Measurements from ENCODE around the gene KYAT1.
A peak's percentile ranks its signal among the peaks of the same experiment; 100 is the strongest.
"Not testable (repeated sequence)": the region's sequence is repeated elsewhere in the genome, so short reads cannot be mapped to it uniquely, and the experiment has no call there.

Gene KYAT1

DNA sequence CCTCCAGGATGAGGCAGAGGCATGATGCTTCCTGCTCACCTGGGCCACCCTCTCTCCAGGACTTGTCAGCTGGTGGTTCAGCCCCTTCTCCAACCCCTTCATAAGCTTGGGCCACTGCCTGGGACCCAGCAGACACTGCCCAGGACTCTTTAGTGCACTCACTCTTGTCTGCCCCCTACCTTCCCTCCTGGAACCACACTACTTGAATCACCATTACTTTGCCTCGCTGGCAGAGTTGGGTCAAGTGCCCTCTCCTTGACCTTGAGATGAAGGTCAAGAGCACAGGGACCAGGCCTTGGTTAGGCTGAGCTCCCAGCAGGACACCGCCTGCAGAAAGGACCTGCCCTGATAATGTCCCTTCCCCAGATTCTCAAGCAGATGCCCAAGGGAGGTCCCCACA is 71.9 kb downstream of the KYAT1 start:
- DNase-seq = no peak

DNA sequence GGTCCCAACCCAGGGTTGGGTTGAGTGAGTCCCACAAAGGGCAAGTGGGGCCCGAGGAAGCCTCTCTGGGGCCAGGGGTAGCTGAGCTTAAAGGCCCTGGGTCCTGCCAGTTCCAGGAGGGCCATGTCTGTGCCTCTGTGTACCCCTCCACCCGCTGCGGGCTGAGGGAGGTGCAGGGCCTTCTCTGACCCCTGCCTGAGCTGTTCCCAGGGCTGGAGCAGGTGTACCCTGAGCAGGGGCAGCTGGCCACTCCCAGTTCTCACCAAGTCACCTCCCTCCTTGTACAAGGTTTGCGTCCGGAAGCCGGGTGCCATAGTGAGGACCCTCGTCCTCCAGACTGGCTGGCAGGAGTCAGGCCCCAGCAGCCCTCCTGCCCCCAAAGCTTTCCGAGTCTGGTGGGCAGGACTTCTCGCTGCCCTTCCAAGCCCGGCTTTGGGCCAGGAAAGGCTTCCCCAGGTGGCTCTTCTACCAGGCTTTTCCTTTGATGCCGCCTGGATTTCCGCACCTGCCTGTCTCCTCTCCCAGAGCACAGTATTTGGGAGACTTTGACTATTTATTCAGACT is 72.6 kb downstream of the KYAT1 start:
- DNase-seq = no peak

GRCh38 chr9:128808543-128808942 is 73.2 kb downstream of the KYAT1 start:
- no peak for DNase-seq

DNA sequence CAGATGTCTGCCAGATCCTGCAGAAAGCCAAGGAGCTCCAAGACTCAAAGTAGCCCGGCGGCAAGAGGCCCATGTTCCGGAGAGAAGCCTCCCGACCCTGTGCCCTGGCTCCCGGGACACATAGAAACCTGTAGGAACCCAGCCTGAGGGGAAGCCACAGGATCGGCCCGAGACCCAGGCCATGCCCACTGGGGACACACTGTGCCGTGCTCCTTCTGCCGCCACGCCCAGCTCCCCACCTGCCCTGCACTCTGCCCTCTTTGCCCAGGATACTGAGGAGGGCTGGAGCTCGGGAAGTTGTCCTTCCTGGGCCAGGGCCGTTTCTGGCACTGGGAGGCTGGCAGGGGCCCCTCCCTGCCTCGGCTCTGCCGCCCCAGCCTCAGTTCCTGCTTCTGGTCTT is 73.9 kb downstream of the KYAT1 start:
- no peak for DNase-seq

DNA sequence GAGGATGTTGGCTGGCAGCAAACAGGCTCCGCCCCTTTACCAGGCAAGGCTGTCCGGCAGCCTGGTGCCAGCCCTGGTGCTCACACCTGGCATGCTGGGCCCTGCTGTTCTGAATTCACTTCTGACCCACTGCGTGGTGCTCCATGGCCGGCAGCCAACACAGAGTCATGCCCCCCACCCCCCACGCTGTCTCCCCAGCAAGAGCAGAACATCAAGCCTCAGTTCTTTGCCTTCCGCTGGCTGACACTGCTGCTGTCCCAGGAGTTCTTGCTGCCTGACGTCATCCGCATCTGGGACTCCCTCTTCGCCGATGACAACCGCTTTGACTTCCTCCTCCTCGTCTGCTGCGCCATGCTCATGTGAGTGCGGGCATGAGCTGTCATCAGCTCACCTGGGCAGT is 76.1 kb downstream of the KYAT1 start:
- DNase-seq = no peak

DNA sequence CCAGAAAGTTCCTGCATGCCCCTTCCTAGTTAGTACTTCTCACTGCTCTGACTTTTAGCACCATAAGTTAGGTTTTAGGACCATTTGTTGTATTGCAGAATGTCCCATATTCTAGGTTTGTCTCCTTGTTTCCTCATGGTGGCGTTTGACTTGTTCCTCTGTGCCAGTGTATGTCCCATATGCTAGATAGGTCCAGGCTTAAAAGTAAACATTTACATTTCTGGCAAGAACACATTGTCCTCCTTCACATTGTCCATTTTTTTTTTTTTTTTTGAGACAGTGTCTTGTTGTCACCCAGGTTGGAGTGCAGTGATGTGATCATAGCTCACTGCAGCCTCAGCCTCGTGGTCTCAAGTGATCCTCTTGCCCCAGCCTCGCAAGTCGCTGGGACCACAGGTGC is 79.3 kb downstream of the KYAT1 start:
- no peak for DNase-seq

DNA sequence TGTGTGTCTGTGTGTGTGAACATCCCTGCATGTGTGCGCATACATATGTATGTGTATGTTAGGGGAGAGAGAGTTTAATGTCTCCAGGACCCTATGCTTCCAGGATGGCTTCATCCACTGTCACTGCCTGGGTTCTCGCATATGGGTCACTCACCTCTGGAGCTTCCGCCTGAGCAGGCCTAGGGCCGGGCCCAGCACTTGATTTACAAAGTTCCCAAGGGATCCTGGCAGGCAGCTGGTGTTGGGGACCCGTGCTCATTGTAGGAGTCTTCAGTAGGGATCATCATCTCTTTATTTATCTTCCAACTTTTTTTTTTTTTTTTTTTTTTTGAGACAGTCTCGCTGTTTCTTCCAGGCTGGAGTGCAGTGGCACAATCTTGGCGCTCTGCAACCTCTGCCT is 81.7 kb downstream of the KYAT1 start:
- DNase-seq = no peak

GRCh38 chr9:128798896-128799295 is 82.9 kb downstream of the KYAT1 start:
- no peak for DNase-seq

DNA sequence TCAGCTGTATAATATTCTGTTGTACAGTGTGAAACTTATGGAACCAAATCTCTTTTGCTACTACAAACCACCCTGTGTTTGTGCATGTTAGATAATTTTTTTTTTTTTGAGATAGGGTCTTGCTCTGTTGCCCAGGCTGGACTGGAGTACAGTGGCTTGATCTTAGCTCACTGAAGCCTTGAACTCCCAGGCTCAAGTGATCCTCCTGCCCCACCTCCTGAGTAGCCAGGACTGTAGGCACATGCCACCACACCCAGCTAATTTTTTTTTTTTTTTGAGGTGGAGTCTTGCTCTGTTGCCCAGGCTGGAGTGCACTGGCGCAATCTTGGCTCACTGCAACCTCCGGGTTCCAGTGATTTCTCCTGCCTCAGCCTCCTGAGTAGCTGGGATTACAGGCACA is 86.8 kb downstream of the KYAT1 start:
- not testable (repeated sequence) for DNase-seq

DNA sequence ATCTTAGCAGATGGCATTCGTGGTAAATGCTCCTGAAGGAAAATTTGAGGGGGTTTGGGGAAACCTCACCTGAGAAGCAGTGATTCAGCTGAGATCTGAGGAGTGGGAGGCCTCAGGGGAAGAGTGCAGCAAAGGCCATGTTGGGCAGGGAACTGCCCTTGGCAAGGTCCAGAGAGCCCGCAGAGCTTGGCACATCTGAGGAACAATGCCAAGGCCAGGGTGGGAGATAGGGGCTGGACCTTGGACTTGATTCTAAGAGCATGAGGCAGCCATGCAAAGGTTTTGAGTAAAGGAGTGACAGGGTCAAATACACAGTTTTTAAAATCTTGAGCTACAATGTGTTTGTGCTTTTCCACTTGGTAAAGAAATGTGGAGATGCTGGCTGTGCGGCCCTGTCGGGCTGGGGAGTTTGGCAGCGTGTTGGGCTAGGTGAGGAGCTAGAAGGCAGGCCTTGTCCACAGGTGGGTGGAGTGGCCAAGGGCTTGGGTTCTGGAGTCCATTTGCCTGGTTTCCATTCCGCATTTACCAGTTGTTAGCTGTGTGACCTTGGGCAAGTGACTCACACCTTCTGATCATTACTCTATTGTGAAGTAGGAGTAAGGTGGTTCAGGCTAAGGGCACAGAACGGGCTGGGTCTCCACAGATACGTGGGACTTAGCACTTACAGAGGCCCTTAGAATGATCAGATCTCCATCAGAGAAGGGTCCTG is 88.6 kb downstream of the KYAT1 start:
- no peak for DNase-seq

DNA sequence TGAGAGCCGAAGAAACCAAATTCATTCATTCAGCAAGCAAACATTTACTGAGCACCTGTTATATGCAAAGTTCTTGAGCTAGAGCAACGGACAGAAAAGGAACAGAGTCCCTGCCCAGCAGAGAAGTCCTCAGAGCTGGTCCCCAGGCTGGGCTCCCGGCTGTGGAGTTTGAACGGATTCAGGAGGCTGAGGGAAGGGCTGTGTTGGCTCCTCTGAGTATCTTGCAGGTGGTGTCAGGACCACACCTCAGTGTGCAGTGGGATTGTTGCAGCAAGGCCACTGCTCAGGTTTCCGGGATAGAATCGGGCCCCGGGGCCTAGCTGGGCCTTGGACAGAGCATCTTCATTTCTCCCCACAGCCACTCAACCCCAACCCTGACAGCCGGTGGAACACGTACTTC is 89.6 kb downstream of the KYAT1 start:
- no peak for DNase-seq

DNA sequence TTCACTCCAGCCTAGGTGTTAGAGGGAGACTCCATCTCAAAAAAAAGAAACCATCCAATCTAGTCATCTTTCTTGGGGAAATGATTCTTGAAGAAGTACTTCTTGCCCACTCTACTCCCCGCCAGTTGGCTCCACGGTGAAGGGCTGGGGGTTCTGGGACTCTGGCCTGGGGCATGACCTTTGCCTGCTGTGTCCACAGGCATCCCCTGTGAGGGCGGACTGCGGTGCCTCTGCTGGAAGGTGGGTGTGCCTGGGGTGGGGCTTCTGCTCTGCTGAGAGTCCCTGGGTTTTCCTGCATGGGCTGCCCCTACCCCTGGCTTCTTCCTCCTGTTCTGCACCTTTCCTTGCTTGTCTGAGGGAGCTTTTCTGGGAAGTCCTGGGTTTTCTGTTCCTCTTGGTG is 91.2 kb downstream of the KYAT1 start:
- DNase-seq = no peak

GRCh38 chr9:128788445-128788844 is 93.3 kb downstream of the KYAT1 start:
- no peak for DNase-seq

- peak; percentile 22 for DNase-seq
Measured at GRCh38 chr9:128787659-128788058, 94.1 kb downstream of the KYAT1 start.

- peak; percentile 90 for DNase-seq
Measured at GRCh38 chr9:128786681-128787601, 94.8 kb downstream of the KYAT1 start, which contains the start of gene TBC1D13. Gene TBC1D13, plus strand, starts transcription at chr9:128787253. Its CDS starts 101 bp downstream, at chr9:128787354.

DNA sequence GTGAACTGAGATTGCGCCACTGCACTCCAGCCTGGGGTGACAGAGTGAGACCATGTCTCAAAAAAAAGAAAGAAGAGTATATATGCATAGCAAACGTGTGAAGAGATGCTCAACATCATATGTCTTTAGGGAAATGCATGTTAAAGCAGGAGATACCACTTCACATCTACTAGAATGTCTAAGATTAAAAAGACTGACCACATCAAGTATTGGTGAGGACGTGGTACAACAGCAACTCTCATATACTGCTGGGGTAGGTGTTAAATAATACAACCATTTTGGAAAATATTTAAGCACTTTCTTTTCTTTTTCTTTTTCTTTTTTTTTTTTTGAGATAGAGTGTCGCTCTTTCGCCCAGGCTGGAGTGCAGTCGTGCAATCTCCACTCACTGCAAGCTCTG is 96.3 kb downstream of the KYAT1 start:
- DNase-seq = no peak

All from suppressor macrophage treated with lipopolysaccharide for 4 hours (primary cell).